ENCODE data around the gene RNF145.
"Not testable (repeated sequence)": the region's sequence is repeated elsewhere in the genome, so short reads cannot be mapped to it uniquely, and the experiment has no call there.

Gene RNF145

DNA sequence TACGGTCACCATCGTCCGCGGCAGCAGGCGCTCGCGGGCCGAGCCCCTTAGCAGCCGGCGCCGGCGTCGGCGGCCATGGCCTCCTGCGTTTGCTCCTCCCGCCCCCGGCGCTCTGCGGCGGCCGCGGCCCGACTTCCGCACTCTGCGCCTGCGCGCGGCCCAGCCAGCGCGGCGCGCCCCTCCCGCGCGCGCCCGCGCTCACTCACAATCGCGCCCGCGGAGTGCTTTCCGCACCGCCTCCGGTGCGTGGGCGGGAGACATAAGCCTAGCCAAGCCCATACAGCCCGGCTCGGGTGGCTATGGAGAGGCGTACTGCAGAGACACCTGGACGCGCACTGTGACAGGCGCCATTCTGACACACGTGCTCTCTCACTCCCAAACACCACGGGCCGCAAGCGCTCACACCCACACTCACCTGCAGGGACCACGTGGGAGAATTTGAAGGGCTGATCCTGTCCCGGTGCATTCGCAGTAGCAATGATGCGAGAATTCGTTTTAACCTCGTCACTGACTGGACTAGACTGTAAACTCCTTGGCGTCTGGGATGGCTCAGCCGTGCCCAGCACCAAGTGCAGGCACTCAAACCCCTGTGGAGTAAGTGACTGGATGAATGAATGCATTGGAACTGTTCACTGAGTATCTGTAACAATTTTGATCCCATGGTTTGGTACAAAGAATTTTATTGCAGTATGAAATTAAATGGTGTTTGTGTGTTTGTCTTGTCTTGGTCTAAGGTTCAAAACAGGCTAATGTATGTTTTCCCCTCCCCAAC is at the start of gene RNF145:
TSS of gene RNF145 (minus strand) at position 116 of the 772 bp plus-strand sequence. CDS start 5,936 bp downstream, outside the sequence.
- peaks cover 46% of the 10 kb centered on the region for H3K4me1 Mint-ChIP-seq (ENCODE audit: low read depth)
- DNase-seq: peak; percentile 95
- no peaks in the 10 kb centered on the region for H3K27me3 Mint-ChIP-seq
- H3K36me3 Mint-ChIP-seq (ENCODE audit: low read depth): peaks cover 37% of the 10 kb centered on the region
- peak within 1 kb of the TSS; percentile 98 for H3K4me3 Mint-ChIP-seq
- peak within 1 kb of the TSS; percentile 99 for H3K27ac Mint-ChIP-seq
- H3K9me3 Mint-ChIP-seq: no peaks in the 10 kb centered on the region

DNA sequence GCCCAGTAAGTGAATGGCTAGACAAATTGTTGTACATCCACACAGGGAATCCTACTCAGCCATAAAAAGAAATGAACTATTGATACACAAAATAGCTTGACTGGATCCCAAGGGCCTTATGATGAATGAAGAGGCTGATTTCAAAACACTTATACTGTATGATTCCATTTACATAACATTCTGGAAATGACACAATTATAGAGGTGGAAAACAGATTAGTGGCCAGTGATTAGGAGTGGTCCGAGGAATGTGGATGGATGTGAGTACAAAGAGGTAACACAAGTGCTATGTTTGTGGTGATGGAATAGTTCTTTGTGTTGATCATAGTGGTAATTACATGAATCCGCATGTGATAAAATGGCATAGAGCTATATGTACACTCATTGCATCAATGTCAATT is 49.0 kb upstream of the RNF145 start:
- DNase-seq: no peak
- Mint-ChIP-seq H3K4me1 (ENCODE audit: low read depth) (peaks cover 16% of the 10 kb centered on the region), H3K4me3 (no peak overlapping the region), H3K36me3 (ENCODE audit: low read depth) (peaks cover 4% of the 10 kb centered on the region), H3K27ac (no peak overlapping the region), H3K9me3 (no peaks in the 10 kb centered on the region), H3K27me3 (no peaks in the 10 kb centered on the region)

DNA sequence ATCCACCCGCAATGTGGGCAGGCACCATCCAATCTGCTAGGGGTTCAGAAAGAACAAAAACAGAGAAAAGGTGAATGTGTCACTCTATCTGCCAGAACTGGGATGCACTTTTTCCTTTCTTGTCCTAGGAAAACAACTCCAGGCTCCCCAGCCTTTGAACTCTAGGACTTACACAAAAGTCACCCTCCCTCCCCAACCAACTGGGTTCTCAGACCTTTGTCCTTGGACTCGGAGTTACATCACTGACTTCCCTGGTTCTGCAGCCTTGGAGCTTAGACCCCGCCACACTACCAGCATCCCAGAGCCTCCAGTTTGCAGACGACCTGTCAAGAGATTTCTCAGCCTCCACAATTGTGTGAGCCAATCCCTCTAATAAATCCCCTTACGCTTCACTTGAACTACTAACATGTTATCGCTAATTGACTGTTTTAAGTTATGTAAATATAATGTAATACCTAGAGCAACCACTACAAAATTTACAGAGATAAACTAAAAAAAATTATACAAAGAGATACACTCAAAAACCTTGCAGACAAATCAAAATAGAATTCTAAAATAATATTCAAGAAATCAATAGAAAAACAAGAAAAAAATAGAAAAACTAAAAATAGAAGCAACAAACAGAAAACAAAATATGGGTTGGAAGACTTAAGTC is 48.4 kb upstream of the RNF145 start:
- H3K9me3 Mint-ChIP-seq: no peaks in the 10 kb centered on the region
- no peak overlapping the region for H3K27ac Mint-ChIP-seq
- DNase-seq: no peak
- H3K27me3 Mint-ChIP-seq: no peaks in the 10 kb centered on the region
- peaks cover 2% of the 10 kb centered on the region for H3K36me3 Mint-ChIP-seq (ENCODE audit: low read depth)
- no peak overlapping the region for H3K4me3 Mint-ChIP-seq
- peaks cover 15% of the 10 kb centered on the region for H3K4me1 Mint-ChIP-seq (ENCODE audit: low read depth)

- Mint-ChIP-seq H3K4me1 (ENCODE audit: low read depth) (peaks cover 8% of the 10 kb centered on the region), H3K27ac (no peak overlapping the region), H3K4me3 (no peak overlapping the region), H3K36me3 (ENCODE audit: low read depth) (no peaks in the 10 kb centered on the region), H3K27me3 (no peaks in the 10 kb centered on the region), H3K9me3 (no peaks in the 10 kb centered on the region)
- DNase-seq: no peak
These were observed 47.7 kb upstream of the RNF145 start for GRCh38 chr5:159257007-159257406.

DNA sequence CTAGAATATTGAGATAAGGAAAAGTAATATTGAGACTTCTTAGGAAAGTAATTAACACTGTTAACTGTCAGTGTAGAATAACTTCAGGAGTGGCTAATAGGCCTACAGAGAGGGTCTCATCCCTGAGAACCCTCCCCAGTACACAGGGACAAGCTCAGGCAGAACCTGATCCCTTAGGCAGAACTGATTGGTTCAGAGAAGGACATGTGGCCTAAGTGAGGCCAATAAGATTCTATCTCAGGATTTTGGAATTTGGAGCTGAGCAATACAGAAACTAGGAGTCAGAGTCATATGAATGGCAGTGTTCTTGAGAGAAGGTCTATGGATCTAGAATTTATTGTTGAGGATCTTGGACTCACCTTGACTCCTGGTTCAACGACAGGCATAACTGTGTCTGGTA is 42.8 kb upstream of the RNF145 start:
- H3K4me1 Mint-ChIP-seq (ENCODE audit: low read depth): no peaks in the 10 kb centered on the region

GRCh38 chr5:159249158-159249557 is 39.8 kb upstream of the RNF145 start:
- Mint-ChIP-seq H3K4me1 (ENCODE audit: low read depth) (peaks cover 7% of the 10 kb centered on the region), H3K4me3 (no peak overlapping the region)

More for the DNA sequence above, 42.8 kb upstream of the RNF145 start:
- no peak overlapping the region for H3K27ac Mint-ChIP-seq
- no peaks in the 10 kb centered on the region for H3K36me3 Mint-ChIP-seq (ENCODE audit: low read depth)
- peaks cover 8% of the 10 kb centered on the region for H3K27me3 Mint-ChIP-seq
- no peaks in the 10 kb centered on the region for H3K9me3 Mint-ChIP-seq
- H3K4me3 Mint-ChIP-seq: no peak overlapping the region
- DNase-seq: no peak

DNA sequence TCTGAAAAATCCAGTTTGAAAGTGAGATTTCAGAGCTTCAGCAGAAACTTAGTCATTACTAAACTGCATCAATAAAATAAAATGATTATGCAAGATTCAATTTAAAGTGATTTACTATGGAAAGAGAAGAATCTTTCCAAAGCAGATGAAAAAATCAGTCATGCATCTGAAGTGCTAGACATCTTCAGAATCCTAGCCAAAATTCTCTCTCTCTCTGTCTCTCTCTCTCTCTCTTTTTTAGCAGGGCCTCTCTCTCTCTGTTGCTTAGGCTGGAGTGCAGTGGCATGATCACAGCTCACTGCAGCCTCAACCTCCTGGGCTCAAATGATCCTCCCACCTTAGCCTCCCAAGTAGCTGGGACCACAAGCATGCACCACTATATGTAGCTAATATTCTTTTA is 35.5 kb upstream of the RNF145 start:
- peaks cover 43% of the 10 kb centered on the region for H3K4me1 Mint-ChIP-seq (ENCODE audit: low read depth)
- H3K4me3 Mint-ChIP-seq: no peak overlapping the region
- no peaks in the 10 kb centered on the region for H3K9me3 Mint-ChIP-seq
- no peak for DNase-seq
- H3K36me3 Mint-ChIP-seq (ENCODE audit: low read depth): no peaks in the 10 kb centered on the region
- peaks cover 8% of the 10 kb centered on the region for H3K27me3 Mint-ChIP-seq
- H3K27ac Mint-ChIP-seq: no peak overlapping the region

More at GRCh38 chr5:159249158-159249557, 39.8 kb upstream of the RNF145 start:
- Mint-ChIP-seq H3K9me3 (no peaks in the 10 kb centered on the region), H3K27me3 (peaks cover 8% of the 10 kb centered on the region), H3K27ac (no peak overlapping the region), H3K36me3 (ENCODE audit: low read depth) (no peaks in the 10 kb centered on the region)
- DNase-seq: no peak

GRCh38 chr5:159244163-159244562 is 34.8 kb upstream of the RNF145 start:
- H3K27me3 Mint-ChIP-seq: peaks cover 8% of the 10 kb centered on the region
- peaks cover 47% of the 10 kb centered on the region for H3K4me1 Mint-ChIP-seq (ENCODE audit: low read depth)
- H3K27ac Mint-ChIP-seq: no peak overlapping the region
- H3K36me3 Mint-ChIP-seq (ENCODE audit: low read depth): no peaks in the 10 kb centered on the region
- H3K4me3 Mint-ChIP-seq: no peak overlapping the region
- no peak for DNase-seq
- H3K9me3 Mint-ChIP-seq: no peaks in the 10 kb centered on the region

- Mint-ChIP-seq H3K9me3 (no peaks in the 10 kb centered on the region), H3K4me3 (no peak overlapping the region), H3K27me3 (peaks cover 3% of the 10 kb centered on the region), H3K4me1 (ENCODE audit: low read depth) (peaks cover 47% of the 10 kb centered on the region), H3K36me3 (ENCODE audit: low read depth) (no peaks in the 10 kb centered on the region), H3K27ac (no peak overlapping the region)
- no peak for DNase-seq
These were observed 34.0 kb upstream of the RNF145 start for GRCh38 chr5:159243385-159243784.

- no peaks in the 10 kb centered on the region for H3K27me3 Mint-ChIP-seq
- H3K36me3 Mint-ChIP-seq (ENCODE audit: low read depth): no peaks in the 10 kb centered on the region
- H3K9me3 Mint-ChIP-seq: no peaks in the 10 kb centered on the region
- DNase-seq: no peak
- no peak overlapping the region for H3K4me3 Mint-ChIP-seq
- H3K4me1 Mint-ChIP-seq (ENCODE audit: low read depth): peaks cover 47% of the 10 kb centered on the region
- peak overlapping the region; percentile 16 for H3K27ac Mint-ChIP-seq
These were observed 33.3 kb upstream of the RNF145 start for GRCh38 chr5:159242656-159243055.

DNA sequence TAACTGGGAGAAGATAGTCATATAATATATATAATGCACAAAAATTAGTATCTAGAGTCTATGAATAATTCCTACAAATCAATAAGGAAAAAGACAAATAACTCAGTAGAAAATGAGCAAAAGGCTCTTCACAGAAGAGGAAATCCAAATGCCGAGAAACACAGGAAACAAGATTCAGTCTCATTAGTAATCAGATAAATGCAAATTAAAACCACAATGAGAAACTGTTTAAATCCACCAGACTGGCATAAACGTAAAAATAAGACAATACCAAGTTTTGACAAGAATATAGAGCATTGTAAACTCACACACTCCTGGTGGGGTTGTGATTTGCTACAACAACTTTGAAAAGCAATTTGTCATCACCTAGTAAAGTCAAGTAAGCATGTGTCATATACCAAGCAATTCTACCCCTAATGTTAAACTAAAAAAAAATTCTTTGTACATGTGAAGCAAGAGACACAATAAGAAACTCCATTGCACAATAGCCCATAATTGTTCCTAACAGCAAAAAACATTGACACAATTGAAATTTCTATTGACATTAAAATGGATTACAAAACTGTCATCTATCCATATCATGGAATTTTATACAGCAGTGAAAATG is 32.7 kb upstream of the RNF145 start:
- no peaks in the 10 kb centered on the region for H3K36me3 Mint-ChIP-seq (ENCODE audit: low read depth)
- H3K9me3 Mint-ChIP-seq: no peaks in the 10 kb centered on the region
- peaks cover 47% of the 10 kb centered on the region for H3K4me1 Mint-ChIP-seq (ENCODE audit: low read depth)
- H3K4me3 Mint-ChIP-seq: peak overlapping the region; percentile 1
- H3K27me3 Mint-ChIP-seq: no peaks in the 10 kb centered on the region
- no peak for DNase-seq
- peak overlapping the region; percentile 16 for H3K27ac Mint-ChIP-seq

DNA sequence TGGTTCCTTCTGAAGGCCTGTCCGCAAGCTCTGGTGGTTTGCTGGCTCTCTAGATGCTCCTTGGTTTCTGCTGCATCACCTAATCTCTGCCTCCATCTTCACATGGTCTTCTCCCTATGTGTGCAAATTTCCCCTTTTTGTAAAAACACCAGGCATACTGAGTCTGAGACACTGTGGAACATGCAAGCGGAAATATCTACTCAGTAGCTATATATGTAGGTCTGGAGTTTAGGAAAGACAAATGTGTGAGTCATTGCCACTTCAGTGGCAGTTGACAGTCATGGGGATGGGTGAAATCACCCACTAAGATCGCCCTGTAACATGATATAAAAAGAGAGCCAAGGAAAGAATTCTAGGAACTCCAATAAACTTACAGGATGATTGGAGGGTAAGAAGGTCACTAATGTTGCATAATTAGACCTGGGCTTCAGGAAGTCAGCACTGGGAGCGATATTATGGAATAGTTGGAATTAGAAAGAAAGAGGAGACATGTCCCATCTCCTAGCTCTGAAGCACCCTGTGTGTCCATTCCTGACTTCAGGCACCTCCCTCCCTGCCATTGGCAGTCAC is 31.0 kb upstream of the RNF145 start:
- Mint-ChIP-seq H3K4me3 (no peak overlapping the region), H3K4me1 (ENCODE audit: low read depth) (peaks cover 47% of the 10 kb centered on the region), H3K27me3 (no peaks in the 10 kb centered on the region), H3K36me3 (ENCODE audit: low read depth) (no peaks in the 10 kb centered on the region), H3K27ac (peak overlapping the region; percentile 81), H3K9me3 (no peaks in the 10 kb centered on the region)
- DNase-seq: peak; percentile 37

GRCh38 chr5:159235871-159236520 is 26.6 kb upstream of the RNF145 start:
- not testable (repeated sequence) for DNase-seq; H3K27ac Mint-ChIP-seq; H3K27me3 Mint-ChIP-seq; H3K4me3 Mint-ChIP-seq; H3K36me3 Mint-ChIP-seq (ENCODE audit: low read depth); H3K9me3 Mint-ChIP-seq
- H3K4me1 Mint-ChIP-seq (ENCODE audit: low read depth): peaks cover 14% of the 10 kb centered on the region

DNA sequence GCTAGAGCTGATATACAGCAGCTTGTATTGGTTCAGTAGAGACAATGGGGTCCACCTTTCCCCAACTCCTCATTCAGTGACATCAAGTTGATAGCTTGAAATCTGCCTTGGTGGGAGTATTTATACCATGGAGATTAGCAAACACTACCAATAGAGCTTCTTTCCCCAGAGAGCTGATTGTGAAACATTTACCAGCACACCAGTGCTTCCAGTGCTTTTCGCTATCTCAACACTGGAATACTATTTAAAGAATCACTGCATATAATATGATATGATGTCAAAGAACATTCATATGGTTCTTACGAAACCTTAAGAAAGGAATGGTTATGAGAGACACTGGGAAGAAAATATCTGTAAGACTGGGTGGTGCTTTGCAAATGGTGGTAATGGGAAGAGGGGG is 21.8 kb upstream of the RNF145 start:
- Mint-ChIP-seq H3K27me3 (no peaks in the 10 kb centered on the region), H3K4me3 (no peak overlapping the region), H3K4me1 (ENCODE audit: low read depth) (peaks cover 2% of the 10 kb centered on the region), H3K36me3 (ENCODE audit: low read depth) (no peaks in the 10 kb centered on the region), H3K27ac (no peak overlapping the region), H3K9me3 (no peaks in the 10 kb centered on the region)
- DNase-seq: no peak
